ACC112 (cell line): ENCODE measurements around the gene CDH2.

Experiments used
- H2AFZ ChIP-seq: fragments of 200-600 bp; sonication (generic); one replicate; pipeline ENCODE4 v1.6.0; 2017; ENCODE audit warnings: antibody characterized with exemption, low read length; ENCODE audit not compliant: unreplicated experiment
- H3K27ac ChIP-seq: fragments of 200-600 bp; sonication (generic); 2 replicates; pipeline ENCODE4 v1.5.1; 2014; ENCODE audit warnings: low read depth, mild to moderate bottlenecking, antibody characterized with exemption, low read length, moderate library complexity
- H3K27me3 ChIP-seq: fragments of 200-600 bp; sonication (generic); 2 replicates; pipeline ENCODE4 v1.6.1; 2014; ENCODE audit warnings: mild to moderate bottlenecking, antibody characterized with exemption, low read length, moderate library complexity, mixed read lengths; ENCODE audit not compliant: insufficient read depth
- H3K36me3 ChIP-seq: fragments of 200-600 bp; sonication (generic); 2 replicates; pipeline ENCODE4 v1.6.1; 2016; ENCODE audit warnings: mild to moderate bottlenecking, antibody characterized with exemption, low read length, moderate library complexity, mixed read lengths; ENCODE audit not compliant: insufficient read depth
- H3K4me1 ChIP-seq: fragments of 200-600 bp; sonication (generic); one replicate; pipeline ENCODE4 v1.6.1; 2016; ENCODE audit warnings: low read length, mixed read lengths; ENCODE audit not compliant: insufficient read depth, unreplicated experiment, control insufficient read depth
- H3K4me3 ChIP-seq: fragments of 200-600 bp; sonication (generic); 2 replicates; pipeline ENCODE4 v1.5.1; 2014; ENCODE audit warnings: mild to moderate bottlenecking, low read depth, low read length
- H3K79me2 ChIP-seq: fragments of 200-600 bp; sonication (generic); one replicate; pipeline ENCODE4 v1.6.0; 2016; ENCODE audit warnings: low read length; ENCODE audit not compliant: control insufficient read depth, unreplicated experiment, insufficient read depth

Gene CDH2

GRCh38 chr18:28030458-28030857, 146.5 kb downstream of the CDH2 start:
- Histone ChIP-seq H3K4me3 (no peak overlapping the region), H2AFZ (no peak overlapping the region), H3K79me2 (peaks cover 13% of the 10 kb centered on the region), H3K36me3 (no peaks in the 10 kb centered on the region), H3K27ac (no peak overlapping the region), H3K27me3 (no peaks in the 10 kb centered on the region), H3K4me1 (peaks cover 14% of the 10 kb centered on the region)

GRCh38 chr18:28027755-28028154, 149.2 kb downstream of the CDH2 start:
- peaks cover 13% of the 10 kb centered on the region for H3K79me2 ChIP-seq
- no peaks in the 10 kb centered on the region for H3K36me3 ChIP-seq
- H3K27me3 ChIP-seq, result no peaks in the 10 kb centered on the region
- no peak overlapping the region for H2AFZ ChIP-seq
- no peak overlapping the region for H3K27ac ChIP-seq
- H3K4me1 ChIP-seq, result peaks cover 14% of the 10 kb centered on the region
- H3K4me3 ChIP-seq, result no peak overlapping the region

GRCh38 chr18:28019425-28020108, 157.4 kb downstream of the CDH2 start:
- no peaks in the 10 kb centered on the region for H3K36me3 ChIP-seq
- H3K4me3 ChIP-seq, result no peak overlapping the region
- H3K79me2 ChIP-seq, result no peaks in the 10 kb centered on the region
- peaks cover 17% of the 10 kb centered on the region for H3K4me1 ChIP-seq
- no peak overlapping the region for H3K27ac ChIP-seq
- no peaks in the 10 kb centered on the region for H3K27me3 ChIP-seq
- no peak overlapping the region for H2AFZ ChIP-seq

GRCh38 chr18:28018351-28018750, 158.6 kb downstream of the CDH2 start:
- Histone ChIP-seq H3K27me3 (no peaks in the 10 kb centered on the region), H3K4me1 (peaks cover 22% of the 10 kb centered on the region), H2AFZ (no peak overlapping the region), H3K4me3 (no peak overlapping the region), H3K36me3 (no peaks in the 10 kb centered on the region), H3K27ac (no peak overlapping the region), H3K79me2 (no peaks in the 10 kb centered on the region)

- Histone ChIP-seq H2AFZ (no peak overlapping the region), H3K36me3 (no peaks in the 10 kb centered on the region), H3K27ac (no peak overlapping the region), H3K27me3 (no peaks in the 10 kb centered on the region), H3K79me2 (no peaks in the 10 kb centered on the region), H3K4me1 (peaks cover 25% of the 10 kb centered on the region), H3K4me3 (no peak overlapping the region)
Measured at GRCh38 chr18:28015671-28016070, 161.3 kb downstream of the CDH2 start.

GRCh38 chr18:28013066-28013465, 163.9 kb downstream of the CDH2 start:
- no peak overlapping the region for H2AFZ ChIP-seq
- no peaks in the 10 kb centered on the region for H3K79me2 ChIP-seq
- H3K36me3 ChIP-seq, result no peaks in the 10 kb centered on the region
- no peak overlapping the region for H3K4me3 ChIP-seq
- H3K27me3 ChIP-seq, result no peaks in the 10 kb centered on the region
- peaks cover 14% of the 10 kb centered on the region for H3K4me1 ChIP-seq
- H3K27ac ChIP-seq, result no peak overlapping the region

- no peak overlapping the region for H3K4me3 ChIP-seq
- H3K27ac ChIP-seq, result no peak overlapping the region
- H3K27me3 ChIP-seq, result no peaks in the 10 kb centered on the region
- H3K4me1 ChIP-seq, result peaks cover 19% of the 10 kb centered on the region
- no peak overlapping the region for H2AFZ ChIP-seq
- no peaks in the 10 kb centered on the region for H3K36me3 ChIP-seq
- no peaks in the 10 kb centered on the region for H3K79me2 ChIP-seq
Measured at GRCh38 chr18:28012336-28012735, 164.6 kb downstream of the CDH2 start.

GRCh38 chr18:28009589-28009988, 167.3 kb downstream of the CDH2 start:
- Histone ChIP-seq H3K36me3 (no peaks in the 10 kb centered on the region), H3K27ac (no peak overlapping the region), H3K79me2 (no peaks in the 10 kb centered on the region), H2AFZ (no peak overlapping the region), H3K4me3 (no peak overlapping the region), H3K27me3 (no peaks in the 10 kb centered on the region), H3K4me1 (peaks cover 19% of the 10 kb centered on the region)

GRCh38 chr18:28007841-28008240, 169.1 kb downstream of the CDH2 start:
- Histone ChIP-seq H3K4me1 (peaks cover 30% of the 10 kb centered on the region), H3K27me3 (no peaks in the 10 kb centered on the region), H3K27ac (no peak overlapping the region), H3K4me3 (no peak overlapping the region), H2AFZ (no peak overlapping the region), H3K36me3 (no peaks in the 10 kb centered on the region), H3K79me2 (no peaks in the 10 kb centered on the region)

GRCh38 chr18:28005164-28005563, 171.8 kb downstream of the CDH2 start:
- no peaks in the 10 kb centered on the region for H3K36me3 ChIP-seq
- no peaks in the 10 kb centered on the region for H3K79me2 ChIP-seq
- no peak overlapping the region for H3K27ac ChIP-seq
- H3K4me1 ChIP-seq, result peaks cover 31% of the 10 kb centered on the region
- H3K27me3 ChIP-seq, result no peaks in the 10 kb centered on the region
- H3K4me3 ChIP-seq, result no peak overlapping the region
- H2AFZ ChIP-seq, result no peak overlapping the region

GRCh38 chr18:28004606-28005005, 172.3 kb downstream of the CDH2 start:
- no peaks in the 10 kb centered on the region for H3K36me3 ChIP-seq
- H3K79me2 ChIP-seq, result no peaks in the 10 kb centered on the region
- H3K4me3 ChIP-seq, result no peak overlapping the region
- H3K4me1 ChIP-seq, result peaks cover 31% of the 10 kb centered on the region
- H3K27ac ChIP-seq, result no peak overlapping the region
- no peaks in the 10 kb centered on the region for H3K27me3 ChIP-seq
- H2AFZ ChIP-seq, result no peak overlapping the region
